ENCODE results near the gene ASCC3. TPM values are rescaled to one million over a fixed set of nuclear protein-coding genes. Genes with fewer than 3 reads are reported as not detected.

Gene ASCC3
- total and polyA plus RNA-seq, 4 donors: 12.8 to 32.7 (median 16.4) TPM

- no peak for TF ChIP-seq REST (IDR thresholded peaks at IDR 0.05)
These were observed 378.0 kb downstream of the ASCC3 start (continued) for GRCh38 chr6:100503043-100503705.

- H3K9me3 ChIP-seq (ENCODE audit: control insufficient read depth in 4 of 4, low read length in 3 of 4): no peaks in the 10 kb centered on the region
- WGBS: 73% methylated on average over 6 of the region's 6 CpGs
- H3K27ac ChIP-seq (ENCODE audit: low read depth in 1 of 2, low read length in 2 of 2): no peak overlapping the region
- no peak overlapping the region for H3K4me3 ChIP-seq (ENCODE audit: low read depth in 1 of 3, low read length in 3 of 3)
- H3K27me3 ChIP-seq (ENCODE audit: control insufficient read depth in 4 of 4, insufficient read depth in 4 of 4, low read length in 3 of 4): no peaks in the 10 kb centered on the region
- TF ChIP-seq SP1 (IDR thresholded peaks at IDR 0.05): no peak
- TF ChIP-seq GABPA (IDR thresholded peaks at IDR 0.05 in 1 of 2, conservative IDR thresholded peaks at IDR 0.05 in 1 of 2): no peak
- TF ChIP-seq HNF4G (IDR thresholded peaks at IDR 0.05): no peak
- TF ChIP-seq RXRA (IDR thresholded peaks at IDR 0.05): no peak
- TF ChIP-seq REST (IDR thresholded peaks at IDR 0.05): no peak
- TF ChIP-seq YY1 (IDR thresholded peaks at IDR 0.05): no peak
- no peak for TF ChIP-seq FOXA1 (IDR thresholded peaks at IDR 0.05)
- TF ChIP-seq JUND (IDR thresholded peaks at IDR 0.05): no peak
- TF ChIP-seq ATF3 (IDR thresholded peaks at IDR 0.05): no peak
- no peak for TF ChIP-seq CTCF (IDR thresholded peaks at IDR 0.05; ENCODE audit: low read depth, low read length, missing input control)
- no peak for TF ChIP-seq ZBTB33 (IDR thresholded peaks at IDR 0.05)
- TF ChIP-seq HNF4A (conservative IDR thresholded peaks at IDR 0.05): no peak
- no peak for TF ChIP-seq RAD21 (IDR thresholded peaks at IDR 0.05)
- TF ChIP-seq FOXA2 (IDR thresholded peaks at IDR 0.05): no peak
- TF ChIP-seq TAF1 (conservative IDR thresholded peaks at IDR 0.05): no peak
- no peak for TF ChIP-seq NR2F2 (IDR thresholded peaks at IDR 0.05)
- TF ChIP-seq EGR1 (IDR thresholded peaks at IDR 0.05; ENCODE audit: low read depth in 2 of 2): no peak
- no peak for TF ChIP-seq MAX (IDR thresholded peaks at IDR 0.05)
- no peak for DNase-seq (ENCODE audit: low spot score)
- H3K9ac ChIP-seq (ENCODE audit: low read depth in 1 of 2, low read length in 2 of 2): no peak overlapping the region
- H3K36me3 ChIP-seq (ENCODE audit: control insufficient read depth in 4 of 4, insufficient read depth in 3 of 4, low read depth in 1 of 4, low read length in 3 of 4): no peaks in the 10 kb centered on the region
- peaks cover 0 to 3% (median under 1%) of the 10 kb centered on the region in 4 donors for H3K4me1 ChIP-seq (ENCODE audit: control insufficient read depth in 4 of 4, insufficient read depth in 4 of 4, low read length in 3 of 4)
These were observed 387.8 kb downstream of the ASCC3 start for GRCh38 chr6:100493206-100493888.

All from liver (tissue), 9 donors.